ENCODE measurements around the gene CCDC146. TPM values are rescaled to one million over a fixed set of nuclear protein-coding genes. Genes with fewer than 3 reads are reported as not detected.
"Not testable (repeated sequence)": the region's sequence is repeated elsewhere in the genome, so short reads cannot be mapped to it uniquely, and the experiment has no call there.

The CCDC146 gene
- total and polyA plus RNA-seq, 2 of the 8 experiments (the other 6 are each of a cell fraction or from before 2014, with no cell fraction given) = 0.88 to 2.4 TPM

- H3K27ac ChIP-seq (ENCODE audit: low read depth, low read length); DNase-seq (ENCODE audit: low read depth in 1 of 2, low spot score in 2 of 2); H3K4ac ChIP-seq (replicated peaks; ENCODE audit: insufficient read length, low read depth, low read length); H3K23me2 ChIP-seq (ENCODE audit: low read depth, low read length); H2BK12ac ChIP-seq (ENCODE audit: low read depth, low read length); H2BK5ac ChIP-seq (ENCODE audit: low read depth, low read length); POLR2A ChIA-PET (ENCODE audit: partially characterized antibody); H2AK5ac ChIP-seq (ENCODE audit: low read depth, low read length); H3K27me3 ChIP-seq (replicated peaks in 1 of 4; ENCODE audit: control insufficient read depth in 3 of 4, extremely low read depth in 1 of 4, insufficient read depth in 3 of 4, low read length in 3 of 4); H3K9me3 ChIP-seq (ENCODE audit: insufficient read depth in 2 of 2, low read depth in 1 of 2, low read length in 1 of 2); H3K79me2 ChIP-seq (ENCODE audit: control insufficient read depth in 1 of 2, insufficient read depth in 2 of 2, low read length in 2 of 2); H2BK15ac ChIP-seq (ENCODE audit: low read length); FAIRE-seq; H2BK20ac ChIP-seq (ENCODE audit: low read length); CTCF ChIA-PET (ENCODE audit: partially characterized antibody); H4K91ac ChIP-seq (replicated peaks; ENCODE audit: insufficient read length, low read length); H3K14ac ChIP-seq (ENCODE audit: insufficient read length); H3K36me3 ChIP-seq (ENCODE audit: control insufficient read depth in 2 of 4, insufficient read depth in 4 of 4, low read length in 3 of 4); H3K18ac ChIP-seq (ENCODE audit: extremely low read depth, low read length); H2BK120ac ChIP-seq (replicated peaks; ENCODE audit: low read depth, low read length); H3K23ac ChIP-seq (ENCODE audit: insufficient read length); H2AFZ ChIP-seq (ENCODE audit: low read length); H3K4me2 ChIP-seq (ENCODE audit: insufficient read depth in 1 of 2, low read depth in 2 of 2, low read length in 2 of 2); H4K20me1 ChIP-seq (replicated peaks in 1 of 2; ENCODE audit: control insufficient read depth in 1 of 2, insufficient read depth in 2 of 2, low read length in 2 of 2); H3K4me3 ChIP-seq (ENCODE audit: extremely low read depth in 1 of 4, insufficient read depth in 2 of 4, low read depth in 3 of 4, low read length in 4 of 4); H4K5ac ChIP-seq (ENCODE audit: insufficient read length, low read depth, low read length); H4K8ac ChIP-seq (ENCODE audit: extremely low read depth, insufficient read depth, low read length); H3K4me1 ChIP-seq (replicated peaks in 1 of 4; ENCODE audit: control insufficient read depth in 3 of 4, insufficient read depth in 4 of 4, low read length in 3 of 4); H3K9ac ChIP-seq (replicated peaks in 1 of 4; ENCODE audit: extremely low read depth in 1 of 4, low read depth in 3 of 4, low read length in 3 of 4); H3K56ac ChIP-seq (replicated peaks; ENCODE audit: insufficient read length, low read depth, low read length); H3K79me1 ChIP-seq (ENCODE audit: low read depth, low read length): not testable (repeated sequence)
- WGBS, 2 experiments (ENCODE audit: extremely low coverage in 1 of 2, insufficient coverage in 1 of 2, insufficient read length in 1 of 2, insufficient replicate concordance in 2 of 2, low coverage in 1 of 2, low lambda C conversion rate in 2 of 2, missing lambda C conversion rate in 1 of 2) = 93% methylated on average over 4 of the region's 5 CpGs; no CpG with 5 or more reads in 1 of the 2 experiments
These were observed 45.4 kb upstream of the CCDC146 start for GRCh38 chr7:77077060-77077459.

- H3K4me1 ChIP-seq (replicated peaks in 1 of 4; ENCODE audit: control insufficient read depth in 3 of 4, insufficient read depth in 4 of 4, low read length in 3 of 4); H3K14ac ChIP-seq (ENCODE audit: insufficient read length); H3K23ac ChIP-seq (ENCODE audit: insufficient read length); H3K36me3 ChIP-seq (ENCODE audit: control insufficient read depth in 2 of 4, insufficient read depth in 4 of 4, low read length in 3 of 4); H3K79me1 ChIP-seq (ENCODE audit: low read depth, low read length); H2BK120ac ChIP-seq (replicated peaks; ENCODE audit: low read depth, low read length); H2AFZ ChIP-seq (ENCODE audit: low read length); CTCF ChIA-PET (ENCODE audit: partially characterized antibody); DNase-seq (ENCODE audit: low read depth in 1 of 2, low spot score in 2 of 2); FAIRE-seq; H4K20me1 ChIP-seq (replicated peaks in 1 of 2; ENCODE audit: control insufficient read depth in 1 of 2, insufficient read depth in 2 of 2, low read length in 2 of 2); H3K4me3 ChIP-seq (ENCODE audit: extremely low read depth in 1 of 4, insufficient read depth in 2 of 4, low read depth in 3 of 4, low read length in 4 of 4); H3K9me3 ChIP-seq (ENCODE audit: insufficient read depth in 2 of 2, low read depth in 1 of 2, low read length in 1 of 2); H4K5ac ChIP-seq (ENCODE audit: insufficient read length, low read depth, low read length); H3K4me2 ChIP-seq (ENCODE audit: insufficient read depth in 1 of 2, low read depth in 2 of 2, low read length in 2 of 2); H3K79me2 ChIP-seq (ENCODE audit: control insufficient read depth in 1 of 2, insufficient read depth in 2 of 2, low read length in 2 of 2); H2BK5ac ChIP-seq (ENCODE audit: low read depth, low read length); H3K27ac ChIP-seq (ENCODE audit: low read depth, low read length); H3K4ac ChIP-seq (replicated peaks; ENCODE audit: insufficient read length, low read depth, low read length); H4K91ac ChIP-seq (replicated peaks; ENCODE audit: insufficient read length, low read length); H3K56ac ChIP-seq (replicated peaks; ENCODE audit: insufficient read length, low read depth, low read length); H3K9ac ChIP-seq (replicated peaks in 1 of 4; ENCODE audit: extremely low read depth in 1 of 4, low read depth in 3 of 4, low read length in 3 of 4); H3K27me3 ChIP-seq (replicated peaks in 1 of 4; ENCODE audit: control insufficient read depth in 3 of 4, extremely low read depth in 1 of 4, insufficient read depth in 3 of 4, low read length in 3 of 4); H2AK5ac ChIP-seq (ENCODE audit: low read depth, low read length); POLR2A ChIA-PET (ENCODE audit: partially characterized antibody); H3K23me2 ChIP-seq (ENCODE audit: low read depth, low read length); H3K18ac ChIP-seq (ENCODE audit: extremely low read depth, low read length); H2BK15ac ChIP-seq (ENCODE audit: low read length); H2BK20ac ChIP-seq (ENCODE audit: low read length); H2BK12ac ChIP-seq (ENCODE audit: low read depth, low read length); H4K8ac ChIP-seq (ENCODE audit: extremely low read depth, insufficient read depth, low read length): not testable (repeated sequence)
These were observed 43.3 kb upstream of the CCDC146 start for GRCh38 chr7:77079112-77079511.

All from H1 (cell line).